Epithelial cell of esophagus (primary cell): Measurements from ENCODE around the gene PUM2.

ENCODE experiments used
- DNase-seq: peaks from one replicate; pipeline ENCODE4 v3.0.0; 2010; ENCODE audit warnings: low read depth
- H3K4me3 ChIP-seq: 2 replicates; pipeline ENCODE4 v1.5.1; 2011; ENCODE audit warnings: mild to moderate bottlenecking, low read length, control low read depth
- TF ChIP-seq, protein P1 (sequence below): IDR thresholded peaks from 2 replicates; pipeline ENCODE4 v1.5.1; 2011; ENCODE audit warnings: low read depth, mild to moderate bottlenecking, low read length, control low read depth, inconsistent platforms; ENCODE audit not compliant: insufficient read depth; ENCODE audit errors: missing control alignments

The PUM2 gene

DNA sequence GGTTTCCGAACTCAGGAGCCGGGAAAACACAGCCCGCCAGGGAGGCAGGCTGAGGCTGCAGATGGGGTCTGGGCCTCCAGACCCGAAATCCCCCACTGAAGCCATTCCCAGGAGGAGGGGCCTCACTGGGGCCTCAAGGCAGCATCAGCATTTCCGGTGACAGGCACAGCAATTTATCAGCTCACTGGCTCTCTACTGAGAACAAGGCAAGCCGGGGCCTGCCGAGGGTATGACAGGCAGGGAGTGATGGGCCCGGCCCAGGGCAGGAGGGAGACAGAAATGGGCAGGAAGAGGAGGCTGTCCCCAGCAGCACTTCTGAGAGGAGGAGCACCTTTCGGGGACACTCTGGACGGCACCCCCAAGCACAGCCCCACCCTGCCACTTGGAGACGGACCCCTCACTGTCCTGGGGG, 138.2 kb downstream of the PUM2 start:
- peak overlapping the region; percentile 27 for H3K4me3 ChIP-seq
- DNase-seq: peak; percentile 97
- TF ChIP-seq, protein P1, sequence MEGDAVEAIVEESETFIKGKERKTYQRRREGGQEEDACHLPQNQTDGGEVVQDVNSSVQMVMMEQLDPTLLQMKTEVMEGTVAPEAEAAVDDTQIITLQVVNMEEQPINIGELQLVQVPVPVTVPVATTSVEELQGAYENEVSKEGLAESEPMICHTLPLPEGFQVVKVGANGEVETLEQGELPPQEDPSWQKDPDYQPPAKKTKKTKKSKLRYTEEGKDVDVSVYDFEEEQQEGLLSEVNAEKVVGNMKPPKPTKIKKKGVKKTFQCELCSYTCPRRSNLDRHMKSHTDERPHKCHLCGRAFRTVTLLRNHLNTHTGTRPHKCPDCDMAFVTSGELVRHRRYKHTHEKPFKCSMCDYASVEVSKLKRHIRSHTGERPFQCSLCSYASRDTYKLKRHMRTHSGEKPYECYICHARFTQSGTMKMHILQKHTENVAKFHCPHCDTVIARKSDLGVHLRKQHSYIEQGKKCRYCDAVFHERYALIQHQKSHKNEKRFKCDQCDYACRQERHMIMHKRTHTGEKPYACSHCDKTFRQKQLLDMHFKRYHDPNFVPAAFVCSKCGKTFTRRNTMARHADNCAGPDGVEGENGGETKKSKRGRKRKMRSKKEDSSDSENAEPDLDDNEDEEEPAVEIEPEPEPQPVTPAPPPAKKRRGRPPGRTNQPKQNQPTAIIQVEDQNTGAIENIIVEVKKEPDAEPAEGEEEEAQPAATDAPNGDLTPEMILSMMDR: no peak

DNA sequence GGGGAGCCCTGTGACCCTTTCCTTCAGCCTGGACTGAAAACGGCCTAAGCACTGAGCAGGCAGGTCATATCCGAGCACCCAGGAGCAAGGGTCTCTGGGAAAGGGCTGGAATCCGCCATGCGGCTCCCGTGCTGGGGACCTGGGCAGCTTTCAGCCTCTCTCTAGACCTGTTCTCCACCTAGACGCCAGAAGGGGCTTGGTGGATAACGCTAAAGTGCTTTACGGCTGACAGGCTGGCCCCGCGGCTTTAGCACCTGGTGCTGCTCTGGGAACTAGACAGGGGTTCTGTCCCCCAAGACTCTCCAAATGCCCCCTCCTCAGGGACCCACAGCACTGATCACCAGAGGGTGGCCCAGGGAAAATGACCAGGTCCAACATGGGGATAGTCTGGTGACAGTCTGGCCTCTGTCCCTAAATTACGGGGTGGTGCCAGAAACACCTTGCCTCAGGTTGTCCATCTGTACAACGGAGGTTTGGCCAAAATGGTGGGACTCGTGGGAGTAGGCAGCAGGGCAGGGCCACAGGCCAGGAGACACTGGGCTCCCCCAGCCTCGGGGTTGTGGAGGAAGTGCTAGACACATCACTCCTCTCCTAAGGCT, 138.7 kb downstream of the PUM2 start:
- no peak for DNase-seq
- TF ChIP-seq, protein P1: no peak

DNA sequence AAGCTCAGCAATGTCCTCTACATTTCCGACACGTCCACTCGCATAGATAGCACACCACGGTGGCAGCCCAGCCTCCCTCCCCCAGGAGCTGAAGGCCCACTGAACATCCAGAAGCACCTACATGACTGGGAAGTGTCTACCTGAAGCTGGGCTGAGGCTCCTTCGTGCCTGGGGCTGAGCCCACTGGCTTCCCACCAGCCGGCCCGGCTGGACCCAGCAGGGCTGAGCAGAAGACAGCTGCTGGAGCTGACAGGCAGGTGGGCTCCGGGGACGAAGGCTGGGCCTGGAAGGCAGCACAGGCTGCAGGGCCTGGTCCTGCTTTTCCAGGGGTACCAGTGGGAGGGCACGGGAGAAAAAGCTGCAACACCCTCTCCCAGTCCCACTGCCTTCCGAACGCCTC, 139.2 kb downstream of the PUM2 start:
- no peak for DNase-seq
- TF ChIP-seq, protein P1: no peak
- H3K4me3 ChIP-seq: no peak overlapping the region

More for the DNA sequence above, 138.7 kb downstream of the PUM2 start:
- no peak overlapping the region for H3K4me3 ChIP-seq

DNA sequence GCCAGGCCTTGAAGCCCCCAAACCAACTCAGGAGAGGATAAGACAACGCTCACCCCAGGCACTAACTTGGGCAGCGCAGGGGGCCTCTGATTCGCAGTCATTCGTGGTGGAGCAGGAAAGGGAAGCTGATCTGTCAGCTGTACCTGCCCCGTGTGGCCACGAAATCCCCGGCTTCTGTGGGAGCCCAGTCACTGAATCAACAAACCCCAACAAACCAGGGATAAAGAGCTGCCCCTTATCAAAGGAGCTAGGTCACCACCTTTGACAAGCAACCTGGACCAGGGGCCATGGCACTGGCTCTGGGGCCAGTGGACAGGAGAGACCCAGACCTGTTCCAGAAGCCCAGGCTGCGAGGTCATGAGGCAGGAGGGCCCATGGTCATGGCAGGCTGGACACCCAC, 140.2 kb downstream of the PUM2 start:
- DNase-seq: no peak
- TF ChIP-seq, protein P1: no peak
- no peak overlapping the region for H3K4me3 ChIP-seq

DNA sequence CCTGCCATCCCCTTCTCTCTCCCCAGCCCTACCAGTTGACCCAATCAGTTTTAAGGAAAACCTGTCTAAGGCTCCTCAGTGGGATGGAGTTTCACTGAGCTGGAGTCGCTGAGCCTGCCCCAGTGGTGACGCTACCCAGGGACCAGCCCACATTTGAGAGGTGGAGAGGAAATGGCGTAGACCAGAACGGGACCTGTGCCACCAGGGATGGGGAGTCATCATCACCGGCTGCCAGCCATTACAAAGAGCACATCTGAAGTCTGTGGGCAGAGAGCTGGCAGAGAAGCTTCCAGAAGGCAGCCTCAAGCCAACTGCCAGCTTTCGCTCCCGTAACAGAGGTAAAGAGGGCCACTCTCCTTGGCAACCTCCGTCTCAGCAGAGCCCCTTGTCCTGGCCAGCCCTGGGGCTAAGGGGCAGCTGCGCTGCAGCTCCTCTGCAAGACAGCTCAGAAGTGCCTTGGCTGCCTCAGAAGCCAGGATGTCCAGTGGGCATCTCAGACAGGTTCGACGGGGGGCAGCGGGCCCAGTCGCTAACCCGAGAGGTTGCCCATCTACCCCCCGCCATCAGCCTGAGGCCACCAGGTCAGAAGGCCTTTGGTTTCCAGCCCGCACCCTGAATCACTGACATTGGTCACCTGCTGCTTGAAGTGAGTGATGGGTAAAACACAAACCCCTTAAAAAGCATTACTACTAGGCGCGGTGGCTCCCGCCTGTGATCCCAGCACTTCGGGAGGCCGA, 141.1 kb downstream of the PUM2 start:
- TF ChIP-seq, protein P1: no peak
- H3K4me3 ChIP-seq: no peak overlapping the region

DNA sequence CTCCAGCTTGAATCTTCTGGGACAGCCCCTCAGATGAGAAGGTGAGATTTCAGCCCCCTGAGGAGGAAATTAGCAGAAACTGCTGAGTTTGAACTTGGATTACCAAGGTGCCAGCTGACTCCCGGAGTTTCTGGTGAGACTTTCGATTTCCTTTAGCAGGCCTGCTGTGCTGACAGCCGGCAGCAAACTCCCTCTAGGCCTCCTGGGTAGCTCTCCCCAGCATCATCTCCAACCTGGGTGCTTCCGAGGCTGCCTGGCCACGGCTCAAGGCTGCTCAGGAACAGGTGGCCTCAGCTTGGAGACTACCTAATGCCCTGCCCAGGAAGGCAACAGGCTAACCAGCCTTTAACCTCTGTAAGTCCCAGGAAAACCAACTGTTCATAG, 142.2 kb downstream of the PUM2 start:
- DNase-seq: no peak
- TF ChIP-seq, protein P1: no peak

More for the DNA sequence above, 141.1 kb downstream of the PUM2 start:
- peak; percentile 67 for DNase-seq

DNA sequence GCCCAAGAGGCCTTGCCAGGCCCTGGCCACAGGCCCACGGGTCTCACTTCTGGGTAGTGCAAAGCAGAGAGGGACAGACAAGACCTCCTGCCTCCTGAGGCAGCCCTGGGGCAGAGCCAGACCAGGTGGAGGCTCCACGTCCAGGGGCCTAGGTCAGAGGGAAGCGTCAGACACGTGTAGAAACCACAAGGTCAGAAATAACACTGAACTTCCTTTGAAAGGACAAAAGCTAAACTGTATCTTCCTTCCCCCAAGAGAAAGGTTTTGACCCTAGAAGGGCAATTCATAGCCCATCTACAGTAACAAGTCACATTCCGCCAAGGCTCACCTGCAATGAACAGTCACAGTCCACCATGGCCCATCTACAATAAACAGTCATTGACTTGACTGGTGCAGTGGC, 143.6 kb downstream of the PUM2 start:
- H3K4me3 ChIP-seq: no peak overlapping the region
- TF ChIP-seq, protein P1: no peak
- no peak for DNase-seq

More for the DNA sequence above, 142.2 kb downstream of the PUM2 start:
- no peak overlapping the region for H3K4me3 ChIP-seq
